ENCODE measurements around the gene RPL35.

DNA sequence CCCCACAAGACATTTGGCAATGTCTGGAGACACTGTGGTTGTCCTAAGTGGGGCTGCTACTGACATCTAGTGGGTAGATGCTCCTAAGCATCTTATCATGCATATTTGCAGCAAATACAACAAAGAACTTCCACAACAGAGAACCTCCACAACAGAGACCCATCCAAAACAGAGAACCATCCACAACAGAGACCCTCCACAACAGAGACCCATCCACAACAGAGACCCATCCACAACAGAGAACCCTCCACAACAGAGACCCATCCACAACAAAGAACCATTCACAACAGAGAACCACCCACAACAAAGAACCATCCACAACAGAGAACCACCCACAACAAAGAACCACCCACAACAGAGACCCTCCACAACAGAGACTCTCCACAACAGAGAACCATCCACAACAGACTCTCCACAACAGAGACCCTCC is 33.0 kb upstream of the RPL35 start:
- TF ChIP-seq, protein P1, sequence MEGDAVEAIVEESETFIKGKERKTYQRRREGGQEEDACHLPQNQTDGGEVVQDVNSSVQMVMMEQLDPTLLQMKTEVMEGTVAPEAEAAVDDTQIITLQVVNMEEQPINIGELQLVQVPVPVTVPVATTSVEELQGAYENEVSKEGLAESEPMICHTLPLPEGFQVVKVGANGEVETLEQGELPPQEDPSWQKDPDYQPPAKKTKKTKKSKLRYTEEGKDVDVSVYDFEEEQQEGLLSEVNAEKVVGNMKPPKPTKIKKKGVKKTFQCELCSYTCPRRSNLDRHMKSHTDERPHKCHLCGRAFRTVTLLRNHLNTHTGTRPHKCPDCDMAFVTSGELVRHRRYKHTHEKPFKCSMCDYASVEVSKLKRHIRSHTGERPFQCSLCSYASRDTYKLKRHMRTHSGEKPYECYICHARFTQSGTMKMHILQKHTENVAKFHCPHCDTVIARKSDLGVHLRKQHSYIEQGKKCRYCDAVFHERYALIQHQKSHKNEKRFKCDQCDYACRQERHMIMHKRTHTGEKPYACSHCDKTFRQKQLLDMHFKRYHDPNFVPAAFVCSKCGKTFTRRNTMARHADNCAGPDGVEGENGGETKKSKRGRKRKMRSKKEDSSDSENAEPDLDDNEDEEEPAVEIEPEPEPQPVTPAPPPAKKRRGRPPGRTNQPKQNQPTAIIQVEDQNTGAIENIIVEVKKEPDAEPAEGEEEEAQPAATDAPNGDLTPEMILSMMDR (conservative IDR thresholded peaks at IDR 0.05), result no peak
- TF ChIP-seq ZFX (IDR thresholded peaks at IDR 0.05), result no peak

All from C4-2B (cell line).